Measurements from ENCODE around the gene AVPI1. TPM values are rescaled to one million over a fixed set of nuclear protein-coding genes. Genes with fewer than 3 reads are reported as not detected.
A peak's percentile ranks its signal among the peaks of the same experiment; 100 is the strongest.

Gene AVPI1
- total RNA-seq, 2 experiments from 2014 or later, result 10.7 to 11.6 TPM

- no peak overlapping the region for H3K27ac ChIP-seq (ENCODE audit: low read depth in 1 of 2, low read length in 2 of 2)
- H3K27me3 ChIP-seq (ENCODE audit: control insufficient read depth in 1 of 2, insufficient read depth in 2 of 2, low read length in 2 of 2), result peaks cover 0 to 4% of the 10 kb centered on the region in 2 experiments
These were observed 28.3 kb upstream of the AVPI1 start for GRCh38 chr10:97715259-97715874.

DNA sequence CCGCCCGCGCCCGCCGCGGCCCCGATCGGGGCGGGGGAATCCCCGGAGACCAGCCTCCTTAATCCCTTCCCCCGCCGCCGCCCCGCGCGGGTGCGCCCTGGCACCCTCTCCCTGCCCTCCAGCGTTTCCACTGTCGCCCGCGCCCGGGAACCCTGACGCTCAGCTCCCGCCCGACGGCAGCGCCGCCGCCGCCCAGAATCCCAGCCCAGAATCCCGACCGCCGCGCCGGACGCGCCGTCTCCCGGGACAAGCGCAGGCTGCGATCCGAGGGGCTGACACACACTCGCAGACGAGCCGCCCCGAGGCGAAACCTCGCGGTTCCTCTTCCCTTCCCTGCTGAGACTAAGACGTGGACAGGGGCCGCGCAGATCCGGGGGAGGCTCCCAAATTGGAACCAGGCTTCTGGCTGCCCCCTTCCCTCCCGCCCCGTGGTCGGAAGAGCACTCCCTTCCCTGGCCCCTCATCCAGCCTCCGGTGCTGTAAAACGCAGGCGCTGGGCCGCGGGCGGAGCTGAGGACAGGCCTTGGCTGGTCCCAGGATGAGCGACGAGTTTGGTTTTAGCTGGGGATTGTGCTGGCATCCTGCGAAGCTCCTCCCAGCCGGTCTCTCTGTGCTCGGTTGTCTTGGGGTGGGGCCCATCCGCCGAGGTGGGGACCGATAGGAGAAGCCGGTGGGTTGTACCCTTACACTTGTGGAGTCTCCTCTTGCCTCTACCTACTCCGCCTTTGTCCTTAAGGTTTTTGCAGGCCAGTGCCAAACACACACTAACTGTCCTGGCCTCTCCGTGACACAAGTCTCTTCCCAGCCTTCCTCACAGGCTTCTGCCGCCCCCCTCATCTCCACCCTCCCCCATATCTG lies 27.6 kb upstream of the AVPI1 start:
- CTCF ChIA-PET, result interaction anchor here (0.8 to 1.1 kb wide), 2 partner anchors 22 to 154 kb away, joined by 3 to 5 read pairs; partner anchors contain the start of gene ZFYVE27
- TF ChIP-seq, protein P1, sequence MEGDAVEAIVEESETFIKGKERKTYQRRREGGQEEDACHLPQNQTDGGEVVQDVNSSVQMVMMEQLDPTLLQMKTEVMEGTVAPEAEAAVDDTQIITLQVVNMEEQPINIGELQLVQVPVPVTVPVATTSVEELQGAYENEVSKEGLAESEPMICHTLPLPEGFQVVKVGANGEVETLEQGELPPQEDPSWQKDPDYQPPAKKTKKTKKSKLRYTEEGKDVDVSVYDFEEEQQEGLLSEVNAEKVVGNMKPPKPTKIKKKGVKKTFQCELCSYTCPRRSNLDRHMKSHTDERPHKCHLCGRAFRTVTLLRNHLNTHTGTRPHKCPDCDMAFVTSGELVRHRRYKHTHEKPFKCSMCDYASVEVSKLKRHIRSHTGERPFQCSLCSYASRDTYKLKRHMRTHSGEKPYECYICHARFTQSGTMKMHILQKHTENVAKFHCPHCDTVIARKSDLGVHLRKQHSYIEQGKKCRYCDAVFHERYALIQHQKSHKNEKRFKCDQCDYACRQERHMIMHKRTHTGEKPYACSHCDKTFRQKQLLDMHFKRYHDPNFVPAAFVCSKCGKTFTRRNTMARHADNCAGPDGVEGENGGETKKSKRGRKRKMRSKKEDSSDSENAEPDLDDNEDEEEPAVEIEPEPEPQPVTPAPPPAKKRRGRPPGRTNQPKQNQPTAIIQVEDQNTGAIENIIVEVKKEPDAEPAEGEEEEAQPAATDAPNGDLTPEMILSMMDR (IDR thresholded peaks at IDR 0.05), result no peak
- peaks cover 21% of the 10 kb centered on the region for H3K27me3 Mint-ChIP-seq
- peak; percentile 11 for ATAC-seq (ENCODE audit: poor library complexity)
- peak overlapping the region; percentile 67 for H3K4me3 ChIP-seq (ENCODE audit: low read length)
- H3K4me1 ChIP-seq (ENCODE audit: insufficient read depth, low read length), result peaks cover 19% of the 10 kb centered on the region
- H3K27me3 ChIP-seq (ENCODE audit: control insufficient read depth in 1 of 2, insufficient read depth in 2 of 2, low read length in 2 of 2), result peaks cover 0 to 6% of the 10 kb centered on the region in 2 experiments
- H3K27ac ChIP-seq (ENCODE audit: low read depth in 1 of 2, low read length in 2 of 2), result no peak overlapping the region
- H3K9me3 ChIP-seq (ENCODE audit: control insufficient read depth in 1 of 2, insufficient read depth in 1 of 2, low read length in 2 of 2), result no peaks in the 10 kb centered on the region
- POLR2A ChIA-PET, result interaction anchor here (2.4 to 2.6 kb wide), 2 partner anchors 22 to 28 kb away, joined by 13 to 14 read pairs; partner anchors contain the start of genes AVPI1 and ZFYVE27
- H3K27ac Mint-ChIP-seq, result no peak overlapping the region
- H3K4me1 Mint-ChIP-seq (ENCODE audit: low read depth), result peaks cover 15% of the 10 kb centered on the region
- H3K36me3 ChIP-seq (ENCODE audit: insufficient read depth, low read length), result no peaks in the 10 kb centered on the region
- no peaks in the 10 kb centered on the region for H3K36me3 Mint-ChIP-seq (ENCODE audit: low read depth)
- no peaks in the 10 kb centered on the region for H3K9me3 Mint-ChIP-seq
- peak overlapping the region; percentile 100 for H3K4me3 Mint-ChIP-seq
- DNase-seq, result peak in 3 of 14 experiments; percentile 1 to 16 (median 10)
- intact Hi-C loops (cut with DNase I, micrococcal nuclease), result loop anchor here (5.0 kb wide), 1 partner anchor 37 kb away; no protein-coding TSS in a partner anchor

More at GRCh38 chr10:97715259-97715874, 28.3 kb upstream of the AVPI1 start:
- H3K9me3 Mint-ChIP-seq, result no peaks in the 10 kb centered on the region
- no peaks in the 10 kb centered on the region for H3K36me3 Mint-ChIP-seq (ENCODE audit: low read depth)
- peaks cover 18% of the 10 kb centered on the region for H3K27me3 Mint-ChIP-seq
- Histone ChIP-seq H3K4me1 (ENCODE audit: insufficient read depth, low read length) (peaks cover 19% of the 10 kb centered on the region), H3K4me3 (ENCODE audit: low read length) (no peak overlapping the region), H3K36me3 (ENCODE audit: insufficient read depth, low read length) (no peaks in the 10 kb centered on the region), H3K9me3 (ENCODE audit: control insufficient read depth in 1 of 2, insufficient read depth in 1 of 2, low read length in 2 of 2) (no peaks in the 10 kb centered on the region)
- TF ChIP-seq, protein P1 (IDR thresholded peaks at IDR 0.05), result no peak
- ChIA-PET CTCF (interaction anchor here (0.6 kb wide), 1 partner anchor 135 kb away, joined by 3 read pairs; no protein-coding TSS in a partner anchor), POLR2A (interaction anchor here (2.4 to 2.6 kb wide), 2 partner anchors 21 to 29 kb away, joined by 13 to 14 read pairs; partner anchors contain the start of genes AVPI1 and ZFYVE27)
- peak overlapping the region; percentile 100 for H3K4me3 Mint-ChIP-seq
- no peak overlapping the region for H3K27ac Mint-ChIP-seq
- ATAC-seq (ENCODE audit: poor library complexity) (no peak), DNase-seq (no peak)
- intact Hi-C loops (cut with DNase I, micrococcal nuclease), result no loop called here
- H3K4me1 Mint-ChIP-seq (ENCODE audit: low read depth), result peaks cover 15% of the 10 kb centered on the region

GRCh38 chr10:97713826-97714400 lies 26.9 kb upstream of the AVPI1 start:
- CTCF ChIA-PET, result interaction anchor here (0.8 to 1.1 kb wide), 2 partner anchors 22 to 155 kb away, joined by 3 to 5 read pairs; partner anchors contain the start of gene ZFYVE27
- peaks cover 29% of the 10 kb centered on the region for H3K27me3 Mint-ChIP-seq
- DNase-seq (peak; percentile 26 to 89 (median 44)), ATAC-seq (ENCODE audit: poor library complexity) (peak; percentile 85)
- H3K4me1 Mint-ChIP-seq (ENCODE audit: low read depth), result peaks cover 15% of the 10 kb centered on the region
- TF ChIP-seq, protein P1 (IDR thresholded peaks at IDR 0.05), result no peak
- H3K27ac Mint-ChIP-seq, result peak overlapping the region; percentile 35
- Histone ChIP-seq H3K9me3 (ENCODE audit: control insufficient read depth in 1 of 2, insufficient read depth in 1 of 2, low read length in 2 of 2) (no peaks in the 10 kb centered on the region), H3K4me1 (ENCODE audit: insufficient read depth, low read length) (peaks cover 22% of the 10 kb centered on the region), H3K4me3 (ENCODE audit: low read length) (peak overlapping the region; percentile 67), H3K27ac (ENCODE audit: low read depth in 1 of 2, low read length in 2 of 2) (no peak overlapping the region), H3K27me3 (ENCODE audit: control insufficient read depth in 1 of 2, insufficient read depth in 2 of 2, low read length in 2 of 2) (peaks cover 0 to 7% of the 10 kb centered on the region in 2 experiments), H3K36me3 (ENCODE audit: insufficient read depth, low read length) (no peaks in the 10 kb centered on the region)
- no peaks in the 10 kb centered on the region for H3K36me3 Mint-ChIP-seq (ENCODE audit: low read depth)
- POLR2A ChIA-PET, result interaction anchor here (2.4 to 2.6 kb wide), 2 partner anchors 22 to 27 kb away, joined by 13 to 14 read pairs; partner anchors contain the start of genes AVPI1 and ZFYVE27
- H3K9me3 Mint-ChIP-seq, result no peaks in the 10 kb centered on the region
- intact Hi-C loops (cut with DNase I, micrococcal nuclease), result loop anchor here (5.0 kb wide), 1 partner anchor 37 kb away; no protein-coding TSS in a partner anchor
- peak overlapping the region; percentile 100 for H3K4me3 Mint-ChIP-seq

Data from CD4-positive, alpha-beta T cell (primary cell).